H1 (cell line): Measurements from ENCODE around the gene PCDH9. TPM values are rescaled to one million over a fixed set of nuclear protein-coding genes. Genes with fewer than 3 reads are reported as not detected.

Experiments
- CTCF ChIA-PET: fragments of 300-600 bp; sonication (Branson Sonifier 250); formaldehyde crosslinking; loops from one replicate; lab custom pipeline; 2021; ENCODE audit not compliant: partially characterized antibody; lab: Charles Lee
- POLR2A ChIA-PET: fragments of 300-600 bp; sonication (Branson Sonifier 250); formaldehyde crosslinking; loops from one replicate; lab custom pipeline; 2021; ENCODE audit warnings: inconsistent platforms; ENCODE audit not compliant: partially characterized antibody; lab: Charles Lee
- DNase-seq, 2 experiments: peaks; one replicate each; pipeline versions ENCODE4 v3.0.0 to v3.0.0-alpha.2; 2010 to 2022; ENCODE audit warnings: low spot score in 2 of 2, low read depth in 1 of 2, mixed read lengths in 1 of 2
- FAIRE-seq: peaks from 2 replicates; lab custom pipeline; 2011; peaks lifted over from hg19 to GRCh38; lab: Jason Lieb, UNC
- H2AFZ ChIP-seq: 2 replicates; pipeline ENCODE4 v1.8.1; 2012; ENCODE audit warnings: low read length, inconsistent platforms
- H2AK5ac ChIP-seq: 2 replicates; pipeline ENCODE4 v1.6.1; 2013; ENCODE audit warnings: low read depth, low read length
- H2BK120ac ChIP-seq: replicated peaks from 2 replicates; pipeline ENCODE3; 2013; ENCODE audit warnings: low read depth, low read length, inconsistent platforms
- H2BK12ac ChIP-seq: 2 replicates; pipeline ENCODE4 v1.6.1; 2013; ENCODE audit warnings: low read depth, low read length
- H2BK15ac ChIP-seq: 2 replicates; pipeline ENCODE4 v1.6.1; 2013; ENCODE audit warnings: low read length
- H2BK20ac ChIP-seq: 2 replicates; pipeline ENCODE4 v1.6.1; 2013; ENCODE audit warnings: low read length
- H2BK5ac ChIP-seq: 2 replicates; pipeline ENCODE4 v1.6.1; 2013; ENCODE audit warnings: low read depth, low read length
- H3K14ac ChIP-seq: 2 replicates; pipeline ENCODE4 v1.6.1; 2013; ENCODE audit warnings: inconsistent platforms; ENCODE audit not compliant: insufficient read length
- H3K18ac ChIP-seq: 2 replicates; pipeline ENCODE4 v1.6.1; 2013; ENCODE audit warnings: low read length; ENCODE audit errors: extremely low read depth
- H3K23ac ChIP-seq: 2 replicates; pipeline ENCODE4 v1.6.1; 2013; ENCODE audit warnings: inconsistent platforms; ENCODE audit not compliant: insufficient read length
- H3K23me2 ChIP-seq: 2 replicates; pipeline ENCODE4 v1.6.1; 2013; ENCODE audit warnings: low read depth, low read length
- H3K27ac ChIP-seq: 2 replicates; pipeline ENCODE4 v1.6.1; 2011; ENCODE audit warnings: low read depth, low read length, inconsistent platforms
- H3K27me3 ChIP-seq, 4 experiments: replicated peaks in 1 of 4; 1 replicate in 1 of 4; 2 replicates in 3 of 4; pipeline versions ENCODE4 v1.6.1 to v1.8.1; 2011 to 2013; ENCODE audit warnings: low read length in 3 of 4, mild to moderate bottlenecking in 3 of 4, inconsistent platforms in 2 of 4, mixed read lengths in 2 of 4, moderate library complexity in 1 of 4; ENCODE audit not compliant: control insufficient read depth in 3 of 4, insufficient read depth in 3 of 4; ENCODE audit errors: extremely low read depth in 1 of 4
- H3K36me3 ChIP-seq, 4 experiments: 2 replicates each; pipeline versions ENCODE4 v1.6.1 to v1.8.1; 2011 to 2013; ENCODE audit warnings: mild to moderate bottlenecking in 4 of 4, low read length in 3 of 4, moderate library complexity in 2 of 4, control low read depth in 1 of 4, inconsistent platforms in 1 of 4; ENCODE audit not compliant: insufficient read depth in 4 of 4, control insufficient read depth in 2 of 4
- H3K4ac ChIP-seq: replicated peaks from 2 replicates; pipeline ENCODE3; 2013; ENCODE audit warnings: low read length, low read depth, mixed read lengths, inconsistent platforms; ENCODE audit not compliant: insufficient read length
- H3K4me1 ChIP-seq, 4 experiments: replicated peaks in 1 of 4; 1 replicate in 1 of 4; 2 replicates in 3 of 4; pipeline versions ENCODE4 v1.6.1 to v1.8.1; 2011 to 2013; ENCODE audit warnings: low read length in 3 of 4, inconsistent platforms in 2 of 4, mixed read lengths in 1 of 4; ENCODE audit not compliant: insufficient read depth in 4 of 4, control insufficient read depth in 3 of 4
- H3K4me2 ChIP-seq, 2 experiments: 2 replicates each; pipeline versions ENCODE4 v1.6.1 to v1.8.1; 2011 to 2013; ENCODE audit warnings: low read depth in 2 of 2, low read length in 2 of 2, control low read depth in 1 of 2, inconsistent platforms in 1 of 2, mild to moderate bottlenecking in 1 of 2; ENCODE audit not compliant: insufficient read depth in 1 of 2
- H3K4me3 ChIP-seq, 4 experiments: fragments of 200-600, 300-600 bp in 1 of 4; sonication (generic), shearing (Covaris generic), sonication (Bioruptor Twin) in 1 of 4; 2 replicates each; pipeline versions ENCODE4 v1.5.1 to v1.8.1; 2011 to 2016; ENCODE audit warnings: low read length in 4 of 4, low read depth in 3 of 4, control low read depth in 2 of 4, inconsistent platforms in 2 of 4, mild to moderate bottlenecking in 2 of 4, mixed read lengths in 1 of 4, moderate library complexity in 1 of 4; ENCODE audit not compliant: insufficient read depth in 2 of 4; ENCODE audit errors: extremely low read depth in 1 of 4
- H3K56ac ChIP-seq: replicated peaks from 2 replicates; pipeline ENCODE3; 2013; ENCODE audit warnings: low read depth, mild to moderate bottlenecking, mixed read lengths, low read length, inconsistent platforms; ENCODE audit not compliant: insufficient read length
- H3K79me1 ChIP-seq: 2 replicates; pipeline ENCODE4 v1.6.1; 2013; ENCODE audit warnings: low read depth, low read length, control low read depth
- H3K79me2 ChIP-seq, 2 experiments: 2 replicates each; pipeline versions ENCODE4 v1.6.1 to v1.8.1; 2012 to 2013; ENCODE audit warnings: low read length in 2 of 2, mild to moderate bottlenecking in 2 of 2, inconsistent platforms in 1 of 2; ENCODE audit not compliant: insufficient read depth in 2 of 2, control insufficient read depth in 1 of 2
- H3K9ac ChIP-seq, 4 experiments: replicated peaks in 1 of 4; 1 replicate in 1 of 4; 2 replicates in 3 of 4; pipeline versions ENCODE4 v1.6.1 to v1.8.1; 2011 to 2013; ENCODE audit warnings: low read depth in 3 of 4, low read length in 3 of 4, control low read depth in 2 of 4, mild to moderate bottlenecking in 2 of 4, moderate library complexity in 2 of 4, inconsistent platforms in 1 of 4; ENCODE audit errors: extremely low read depth in 1 of 4
- H3K9me3 ChIP-seq, 2 experiments: 2 replicates each; pipeline versions ENCODE4 v1.6.1 to v1.8.1; 2012 to 2013; ENCODE audit warnings: mild to moderate bottlenecking in 2 of 2, moderate library complexity in 2 of 2, control low read depth in 1 of 2, inconsistent platforms in 1 of 2, low read depth in 1 of 2, low read length in 1 of 2, mixed read lengths in 1 of 2; ENCODE audit not compliant: insufficient read depth in 2 of 2
- H4K20me1 ChIP-seq, 2 experiments: replicated peaks in 1 of 2; 2 replicates each; pipeline versions ENCODE3 to v1.8.1; 2011 to 2013; ENCODE audit warnings: inconsistent platforms in 2 of 2, low read length in 2 of 2, mild to moderate bottlenecking in 1 of 2; ENCODE audit not compliant: insufficient read depth in 2 of 2, control insufficient read depth in 1 of 2
- H4K5ac ChIP-seq: 2 replicates; pipeline ENCODE4 v1.6.1; 2013; ENCODE audit warnings: low read length, low read depth, mixed read lengths, inconsistent platforms; ENCODE audit not compliant: insufficient read length
- H4K8ac ChIP-seq: 2 replicates; pipeline ENCODE4 v1.8.0; 2013; ENCODE audit warnings: mild to moderate bottlenecking, moderate library complexity, low read length, inconsistent platforms; ENCODE audit not compliant: insufficient read depth; ENCODE audit errors: extremely low read depth
- H4K91ac ChIP-seq: replicated peaks from 2 replicates; pipeline ENCODE3; 2013; ENCODE audit warnings: low read length, mixed read lengths, inconsistent platforms; ENCODE audit not compliant: insufficient read length
- KDM4A ChIP-seq: IDR thresholded peaks from one replicate; pipeline ENCODE4 v1.7.1; 2012; ENCODE audit warnings: low read depth, mild to moderate bottlenecking, moderate library complexity, low read length, inconsistent platforms; ENCODE audit not compliant: severe bottlenecking
- MAFK ChIP-seq: IDR thresholded peaks from 2 replicates; pipeline ENCODE4 v1.6.1; 2012; ENCODE audit warnings: low read depth, mild to moderate bottlenecking, improper control_type of control experiment, low read length
- SIN3A ChIP-seq, 2 experiments: IDR thresholded peaks in 1 of 2; conservative IDR thresholded peaks in 1 of 2; 2 replicates each; pipeline ENCODE4 v1.6.1; 2011 to 2012; ENCODE audit warnings: low read length in 2 of 2, improper control_type of control experiment in 1 of 2, low read depth in 1 of 2, mild to moderate bottlenecking in 1 of 2
- SIRT6 ChIP-seq: IDR thresholded peaks from one replicate; pipeline ENCODE4 v1.7.1; 2012; ENCODE audit warnings: low read length, inconsistent platforms
- SRF ChIP-seq: IDR thresholded peaks from 2 replicates; pipeline ENCODE4 v1.6.1; 2011; ENCODE audit warnings: mild to moderate bottlenecking, low read depth, low read length, moderate library complexity
- TBP ChIP-seq: IDR thresholded peaks from 2 replicates; pipeline ENCODE4 v1.6.1; 2011; ENCODE audit warnings: low read depth, low read length, improper control_type of control experiment
- TEAD4 ChIP-seq: IDR thresholded peaks from 2 replicates; pipeline ENCODE4 v1.6.1; 2012; ENCODE audit warnings: low read depth, low read length, inconsistent platforms, mixed read lengths
- WGBS, 2 experiments: shearing (Covaris generic) in 1 of 2; methylation state at CpG; one replicate each; pipeline versions ENCODE4 v1.1.6 to v1.1.7; 2013 to 2015; ENCODE audit warnings: low lambda C conversion rate in 2 of 2, mixed read lengths in 2 of 2, inconsistent platforms in 1 of 2, low coverage in 1 of 2, missing lambda C conversion rate in 1 of 2; ENCODE audit not compliant: insufficient replicate concordance in 2 of 2, insufficient coverage in 1 of 2, insufficient read length in 1 of 2; ENCODE audit errors: extremely low coverage in 1 of 2, missing lambda C conversion rate in 1 of 2; 5-methylcytosine and 5-hydroxymethylcytosine counted together
- polyA plus RNA-seq, 7 experiments: library from polyadenylated mRNA; depleted of rRNA in 3 of 7; stranded (reverse) in 5 of 7; unstranded in 2 of 7; fragments of >200 nt in 5 of 7; fragments of 200-250 nt in 2 of 7; gene quantifications; 1 replicate in 5 of 7; 2 replicates in 1 of 7; 4 replicates in 1 of 7; pipeline versions ENCODE4 v1.2.1 to v1.2.3, GENCODE V29; 2011 to 2013; ENCODE audit warnings: missing spikeins in 2 of 7, mixed read lengths in 2 of 7
- total RNA-seq: library from RNA; stranded (reverse); fragmentation: NEBNext Ultra II Directional; extraction: Animal tissue kit (Norgen Biotek cat#: 25700); gene quantifications from 2 replicates; pipeline ENCODE4 v1.2.1, GENCODE V29; 2021

Gene PCDH9
- total and polyA plus RNA-seq, 2 of the 8 experiments (the other 6 are each of a cell fraction or from before 2014, with no cell fraction given), result 0.12 to 0.60 TPM

- Histone ChIP-seq H2BK5ac (no peak overlapping the region), H3K4me1 (no peaks in the 10 kb centered on the region), H3K23me2 (no peaks in the 10 kb centered on the region), H3K27me3 (no peaks in the 10 kb centered on the region), H3K9ac (no peak overlapping the region), H3K4ac (no peak overlapping the region), H2BK120ac (no peak overlapping the region), H4K91ac (no peak overlapping the region), H3K9me3 (no peaks in the 10 kb centered on the region), H2BK15ac (no peak overlapping the region), H3K4me3 (no peak overlapping the region; a peak in 1 of 8 replicates), H3K23ac (no peak overlapping the region), H4K5ac (no peak overlapping the region), H3K79me1 (no peaks in the 10 kb centered on the region), H2AFZ (peak overlapping the region; percentile 54; the same call in 1 of the 2 replicates), H3K79me2 (no peaks in the 10 kb centered on the region), H3K36me3 (no peaks in the 10 kb centered on the region), H2BK12ac (no peak overlapping the region), H3K27ac (no peak overlapping the region), H3K18ac (no peak overlapping the region), H2BK20ac (no peak overlapping the region), H3K4me2 (no peak overlapping the region), H3K56ac (no peak overlapping the region), H4K8ac (no peak overlapping the region), H2AK5ac (no peak overlapping the region), H4K20me1 (no peaks in the 10 kb centered on the region), H3K14ac (no peak overlapping the region)
- no peak for FAIRE-seq
- CTCF ChIA-PET, result no interaction called here
- DNase-seq, result no peak
- TF ChIP-seq MAFK, result no peak
- no peak for TF ChIP-seq SIN3A (conservative IDR thresholded peaks at IDR 0.05 in 1 of 2, IDR thresholded peaks at IDR 0.05 in 1 of 2; ENCODE audit: low read depth in 1 of 2, low read length in 2 of 2)
- TF ChIP-seq TBP, result no peak
- TF ChIP-seq KDM4A, result no peak
- no peak for TF ChIP-seq TEAD4
- TF ChIP-seq SRF, result no peak
- TF ChIP-seq SIRT6, result no peak
- 96% methylated on average over 2 of the region's 2 CpGs; no CpG with 5 or more reads in 1 of the 2 experiments for WGBS, 2 experiments
- POLR2A ChIA-PET, result no interaction called here
Measured at GRCh38 chr13:66830940-66831716, 399.0 kb downstream of the PCDH9 start.
